ENCODE data around the gene JAGN1. TPM values are rescaled to one million over a fixed set of nuclear protein-coding genes. Genes with fewer than 3 reads are reported as not detected.
A peak's percentile ranks its signal among the peaks of the same experiment; 100 is the strongest.

Gene JAGN1
- polyA plus RNA-seq, 1 donor (not counting 4 experiments of a cell fraction or from before 2014, with no cell fraction given), result 48.0 TPM

DNA sequence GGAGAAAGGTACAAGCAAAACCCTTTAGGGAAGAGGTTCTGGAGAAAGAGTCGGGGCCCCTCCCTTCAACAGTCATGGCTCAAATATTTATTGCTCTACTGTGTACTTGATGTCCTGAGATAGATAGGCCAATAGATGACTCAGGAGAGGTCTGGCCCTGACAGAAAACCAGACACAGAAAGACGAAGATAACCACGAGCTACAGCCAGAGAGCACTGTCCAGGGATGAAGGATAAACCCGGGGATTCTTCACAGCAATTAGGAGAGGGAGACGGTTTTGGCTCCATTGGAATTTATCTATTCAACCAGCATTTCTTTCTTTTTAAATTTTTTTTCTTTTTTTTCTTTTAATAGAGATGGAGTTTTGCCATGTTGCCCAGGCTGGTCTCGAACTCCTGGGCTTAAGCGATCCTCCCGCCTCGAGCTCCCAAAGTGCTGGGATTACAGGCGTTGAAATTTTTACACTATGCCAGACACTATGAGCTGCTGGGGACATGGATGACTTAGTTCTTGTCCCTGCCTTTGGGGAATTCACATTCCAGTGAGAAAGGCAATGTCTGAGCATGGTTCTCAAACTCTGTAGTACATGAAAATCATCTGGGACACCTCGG is 5.8 kb upstream of the JAGN1 start:
- TF ChIP-seq EZH2 (IDR thresholded peaks at IDR 0.05; ENCODE audit: low read length) (no peak), CTCF (optimal IDR thresholded peaks at IDR 0.05 in 1 of 3, IDR thresholded peaks at IDR 0.05 in 1 of 3, conservative IDR thresholded peaks at IDR 0.05 in 1 of 3; ENCODE audit: extremely low read depth in 1 of 3, insufficient read depth in 2 of 3, low read length in 3 of 3) (peak in 1 of 3 experiments; percentile 19)
- H3K27me3 ChIP-seq (ENCODE audit: control insufficient read depth, extremely low read depth, insufficient read depth, low read length), result no peaks in the 10 kb centered on the region
- H3K4me2 ChIP-seq (ENCODE audit: control insufficient read depth, extremely low read depth, insufficient read depth, low read depth, low read length), result peak overlapping the region; percentile 75
- no peaks in the 10 kb centered on the region for H3K9me1 ChIP-seq (ENCODE audit: control insufficient read depth, extremely low read depth, insufficient read depth, low read length)
- H2AFZ ChIP-seq (ENCODE audit: control insufficient read depth, low read length), result peak overlapping the region; percentile 15
- peak; percentile 66 for DNase-seq (ENCODE audit: low read depth, low spot score)
- FAIRE-seq, result peak; percentile 69
- no peaks in the 10 kb centered on the region for H3K9me3 ChIP-seq (ENCODE audit: control insufficient read depth, low read depth, low read length)
- peak overlapping the region in 2 of 3 experiments; percentile 2 to 3 for H3K4me3 ChIP-seq (ENCODE audit: control insufficient read depth in 2 of 3, extremely low read depth in 1 of 3, insufficient read depth in 2 of 3, low read depth in 1 of 3, low read length in 3 of 3)
- no peaks in the 10 kb centered on the region for H3K79me2 ChIP-seq (ENCODE audit: control insufficient read depth, insufficient read depth, low read length)
- peaks cover 21% of the 10 kb centered on the region for H3K4me1 ChIP-seq (ENCODE audit: control insufficient read depth, extremely low read depth, insufficient read depth, low read length)
- no peaks in the 10 kb centered on the region for H3K36me3 ChIP-seq (ENCODE audit: control insufficient read depth in 2 of 2, extremely low read depth in 1 of 2, insufficient read depth in 2 of 2, low read length in 2 of 2)
- dilution Hi-C loops (cut with MboI; ENCODE audit: extremely low pct_ligation_motif_present, low sequenced_read_pairs), result no loop called here
- H3K9ac ChIP-seq (ENCODE audit: control insufficient read depth, extremely low read depth, insufficient read depth, low read length), result peak overlapping the region; percentile 31
- H4K20me1 ChIP-seq (ENCODE audit: control insufficient read depth, extremely low read depth, insufficient read depth, low read length), result no peaks in the 10 kb centered on the region
- H3K27ac ChIP-seq (ENCODE audit: control insufficient read depth, insufficient read depth, low read length), result peak overlapping the region; percentile 84

GRCh38 chr3:9886328-9886727 is 4.1 kb upstream of the JAGN1 start:
- no peak overlapping the region for H3K4me2 ChIP-seq (ENCODE audit: control insufficient read depth, extremely low read depth, insufficient read depth, low read depth, low read length)
- no peaks in the 10 kb centered on the region for H3K9me1 ChIP-seq (ENCODE audit: control insufficient read depth, extremely low read depth, insufficient read depth, low read length)
- no peaks in the 10 kb centered on the region for H3K9me3 ChIP-seq (ENCODE audit: control insufficient read depth, low read depth, low read length)
- H3K9ac ChIP-seq (ENCODE audit: control insufficient read depth, extremely low read depth, insufficient read depth, low read length), result no peak overlapping the region
- H3K27ac ChIP-seq (ENCODE audit: control insufficient read depth, insufficient read depth, low read length), result no peak overlapping the region
- H3K27me3 ChIP-seq (ENCODE audit: control insufficient read depth, extremely low read depth, insufficient read depth, low read length), result no peaks in the 10 kb centered on the region
- TF ChIP-seq EZH2 (IDR thresholded peaks at IDR 0.05; ENCODE audit: low read length) (no peak), CTCF (optimal IDR thresholded peaks at IDR 0.05 in 1 of 3, IDR thresholded peaks at IDR 0.05 in 1 of 3, conservative IDR thresholded peaks at IDR 0.05 in 1 of 3; ENCODE audit: extremely low read depth in 1 of 3, insufficient read depth in 2 of 3, low read length in 3 of 3) (no peak)
- H3K4me1 ChIP-seq (ENCODE audit: control insufficient read depth, extremely low read depth, insufficient read depth, low read length), result peaks cover 21% of the 10 kb centered on the region
- no peaks in the 10 kb centered on the region for H3K36me3 ChIP-seq (ENCODE audit: control insufficient read depth in 2 of 2, extremely low read depth in 1 of 2, insufficient read depth in 2 of 2, low read length in 2 of 2)
- FAIRE-seq (no peak), DNase-seq (ENCODE audit: low read depth, low spot score) (no peak)
- H2AFZ ChIP-seq (ENCODE audit: control insufficient read depth, low read length), result no peak overlapping the region
- dilution Hi-C loops (cut with MboI; ENCODE audit: extremely low pct_ligation_motif_present, low sequenced_read_pairs), result no loop called here
- H4K20me1 ChIP-seq (ENCODE audit: control insufficient read depth, extremely low read depth, insufficient read depth, low read length), result no peaks in the 10 kb centered on the region
- no peak overlapping the region for H3K4me3 ChIP-seq (ENCODE audit: control insufficient read depth in 2 of 3, extremely low read depth in 1 of 3, insufficient read depth in 2 of 3, low read depth in 1 of 3, low read length in 3 of 3)
- peaks cover 9% of the 10 kb centered on the region for H3K79me2 ChIP-seq (ENCODE audit: control insufficient read depth, insufficient read depth, low read length)

Data from keratinocyte (primary cell).